ENCODE results near the gene ITGAE. TPM values are rescaled to one million over a fixed set of nuclear protein-coding genes. Genes with fewer than 3 reads are reported as not detected.

ITGAE gene
- total and polyA plus RNA-seq, 2 experiments from 2014 or later = 11.7 to 44.9 TPM

- TF ChIP-seq ZNF462 (CRISPR knock-in tag; IDR thresholded peaks at IDR 0.05) = no peak
These were observed 133.4 kb downstream of the ITGAE start (continued) for GRCh38 chr17:3667366-3668278.

- ATAC-seq (no peak), DNase-seq (ENCODE audit: low spot score) (no peak)
- peaks cover 22% of the 10 kb centered on the region for H3K4me1 Mint-ChIP-seq
- no peaks in the 10 kb centered on the region for H3K9me2 ChIP-seq (ENCODE audit: insufficient read depth)
- no peaks in the 10 kb centered on the region for H3K27me3 ChIP-seq (ENCODE audit: insufficient read depth)
- no peak overlapping the region for H3K4me2 ChIP-seq
- no peaks in the 10 kb centered on the region for H3K36me3 ChIP-seq (ENCODE audit: insufficient read depth)
- H3K9me3 Mint-ChIP-seq = no peaks in the 10 kb centered on the region; the same call in 2 of the 3 replicates
- no peak overlapping the region for H3K27ac ChIP-seq (ENCODE audit: low read depth)
- peaks cover 20% of the 10 kb centered on the region; the same call in 1 of the 2 replicates for H3F3A ChIP-seq (replicated peaks; ENCODE audit: low read depth)
- peaks cover 41% of the 10 kb centered on the region for H3K79me2 ChIP-seq (replicated peaks; ENCODE audit: insufficient read depth)
- H3K36me3 Mint-ChIP-seq (ENCODE audit: low read depth) = peaks cover 22% of the 10 kb centered on the region
- H3K4me1 ChIP-seq (ENCODE audit: insufficient read depth) = peaks cover 7% of the 10 kb centered on the region; the same call in 1 of the 2 replicates
- H4K20me1 ChIP-seq (replicated peaks; ENCODE audit: insufficient read depth) = peaks cover 14% of the 10 kb centered on the region
- H3K27ac Mint-ChIP-seq = no peak overlapping the region
- peak overlapping the region; percentile 100 for H3K4me3 Mint-ChIP-seq
- no peak overlapping the region for H2AFZ ChIP-seq
- H3K27me3 Mint-ChIP-seq (ENCODE audit: insufficient read depth, low read depth, poor library complexity) = peaks cover 24% of the 10 kb centered on the region
- no peak overlapping the region for H3K4me3 ChIP-seq
- TF ChIP-seq ZNF462 (CRISPR knock-in tag; IDR thresholded peaks at IDR 0.05) = no peak
- no peak for TF ChIP-seq CTCF (conservative IDR thresholded peaks at IDR 0.05; ENCODE audit: low read depth in 2 of 2)
- no peak for TF ChIP-seq ZNF114 (CRISPR knock-in tag; IDR thresholded peaks at IDR 0.05)
- no peak for TF ChIP-seq JUNB (IDR thresholded peaks at IDR 0.05; ENCODE audit: unreplicated experiment)
- no peak for TF ChIP-seq EZH2phosphoT487 (IDR thresholded peaks at IDR 0.05; ENCODE audit: unreplicated experiment)
- TF ChIP-seq CREB1 (CRISPR knock-in tag; IDR thresholded peaks at IDR 0.05; ENCODE audit: low read depth) = no peak
These were observed 134.5 kb downstream of the ITGAE start for GRCh38 chr17:3666516-3666915.

Data from GM23338 (cell line).